Stomach (tissue), 4 donors: ENCODE data around the gene ARPP21.

Experiments
- CTCF ChIP-seq, 7 experiments: fragments of 450-650 bp in 4 of 7; fragments of 200-600 bp in 3 of 7; sonication (generic) in 3 of 7; IDR thresholded peaks; one replicate each; pipeline ENCODE4 v1.5.1; 2016 to 2019; ENCODE audit warnings: antibody characterized with exemption in 7 of 7, control low read depth in 2 of 7, mild to moderate bottlenecking in 1 of 7
- POLR2A ChIP-seq, 4 donors: fragments of 450-650 bp; IDR thresholded peaks; one replicate each; pipeline ENCODE4 v1.6.1; 2016; ENCODE audit warnings: antibody characterized with exemption in 4 of 4, control low read depth in 2 of 4, mild to moderate bottlenecking in 1 of 4, moderate library complexity in 1 of 4
- POLR2AphosphoS5 ChIP-seq, 3 donors: sonication (generic); formaldehyde crosslinking; IDR thresholded peaks; one replicate each; pipeline ENCODE4 v1.6.1; 2016; ENCODE audit warnings: antibody characterized with exemption in 3 of 3

- no peak for TF ChIP-seq POLR2A (IDR thresholded peaks at IDR 0.05)
- TF ChIP-seq CTCF (IDR thresholded peaks at IDR 0.05) = no peak
- TF ChIP-seq POLR2AphosphoS5 (IDR thresholded peaks at IDR 0.05) = no peak
These were observed 107.2 kb downstream of the ARPP21 start for GRCh38 chr3:35746492-35746891.
